T-helper 1 cell treated with Interleukin-12 subunit alpha and Interleukin-12 subunit beta and Interleukin-4 antibody, amounts not matched to agents 30 ng/mL and 1 ng/mL, for 36 hours (primary cell): ENCODE measurements around the gene IRF2BPL. TPM values are rescaled to one million over a fixed set of nuclear protein-coding genes. Genes with fewer than 3 reads are reported as not detected.

Experiments used
- intact Hi-C: fragments of 100-400 bp; cut with micrococcal nuclease; formaldehyde crosslinking; loops from one replicate; pipeline ENCODE4 v1.15.1; 2024
- total RNA-seq: library from RNA; stranded (reverse); gene quantifications from 2 replicates; pipeline ENCODE4 v1.2.3, GENCODE V29; 2022

Gene IRF2BPL
- 22.3 and 23.3 TPM in 2 replicates for total RNA-seq

- intact Hi-C loops = loop anchor here (1.0 to 10.0 kb wide), 8 partner anchors 12 to 736 kb away; partner anchors contain the start of genes CIPC and SNW1
Measured at GRCh38 chr14:77028384-77029231, at the start of gene IRF2BPL. TSS of gene IRF2BPL (minus strand) at chr14:77028708. CDS start at chr14:77027792, 916 bp downstream.

- intact Hi-C loops = no loop called here
Measured at GRCh38 chr14:77077040-77077439, 48.5 kb upstream of the IRF2BPL start.

- intact Hi-C loops = no loop called here
Measured at GRCh38 chr14:77076113-77076631, 47.7 kb upstream of the IRF2BPL start.

GRCh38 chr14:77074969-77075368 is 46.5 kb upstream of the IRF2BPL start:
- intact Hi-C loops = no loop called here

GRCh38 chr14:77071938-77072388 is 43.5 kb upstream of the IRF2BPL start:
- intact Hi-C loops = no loop called here

GRCh38 chr14:77069551-77069950 is 41.0 kb upstream of the IRF2BPL start:
- intact Hi-C loops = no loop called here

GRCh38 chr14:77068517-77069200 is 40.2 kb upstream of the IRF2BPL start:
- intact Hi-C loops = loop anchor here (1.0 kb wide), 2 partner anchors 15 to 45 kb away; no protein-coding TSS in a partner anchor

- intact Hi-C loops = loop anchor here (1.0 kb wide), 2 partner anchors 15 to 45 kb away; no protein-coding TSS in a partner anchor
Measured at GRCh38 chr14:77067632-77068516, 39.4 kb upstream of the IRF2BPL start.

- intact Hi-C loops = no loop called here
Measured at GRCh38 chr14:77066578-77067172, 38.2 kb upstream of the IRF2BPL start.

GRCh38 chr14:77065851-77066577 is 37.5 kb upstream of the IRF2BPL start:
- intact Hi-C loops = no loop called here

GRCh38 chr14:77064521-77065178 is 36.1 kb upstream of the IRF2BPL start:
- intact Hi-C loops = no loop called here

- intact Hi-C loops = no loop called here
Measured at GRCh38 chr14:77063571-77064171, 35.2 kb upstream of the IRF2BPL start.

- intact Hi-C loops = no loop called here
Measured at GRCh38 chr14:77062261-77062660, 33.8 kb upstream of the IRF2BPL start.

- intact Hi-C loops = no loop called here
Measured at GRCh38 chr14:77061630-77062257, 33.2 kb upstream of the IRF2BPL start.

GRCh38 chr14:77059276-77059915 is 30.9 kb upstream of the IRF2BPL start:
- intact Hi-C loops = no loop called here

- intact Hi-C loops = no loop called here
Measured at GRCh38 chr14:77058785-77059184, 30.3 kb upstream of the IRF2BPL start.

- intact Hi-C loops = no loop called here
Measured at GRCh38 chr14:77058117-77058516, 29.6 kb upstream of the IRF2BPL start.

- intact Hi-C loops = no loop called here
Measured at GRCh38 chr14:77055981-77056380, 27.5 kb upstream of the IRF2BPL start.
